ENCODE results near the gene LAMC1.
"Not testable (repeated sequence)": the region's sequence is repeated elsewhere in the genome, so short reads cannot be mapped to it uniquely, and the experiment has no call there.

The LAMC1 gene

GRCh38 chr1:183043872-183044854, 20.9 kb downstream of the LAMC1 start:
- DNase-seq, result no peak

GRCh38 chr1:183044893-183045649, 21.9 kb downstream of the LAMC1 start:
- no peak for DNase-seq

- DNase-seq, result no peak
These were observed 25.2 kb downstream of the LAMC1 start for GRCh38 chr1:183048087-183049085.

GRCh38 chr1:183051546-183051945, 28.3 kb downstream of the LAMC1 start:
- no peak for DNase-seq

GRCh38 chr1:183052861-183053260, 29.6 kb downstream of the LAMC1 start:
- no peak for DNase-seq

GRCh38 chr1:183058851-183059502, 35.8 kb downstream of the LAMC1 start:
- no peak for DNase-seq

- DNase-seq, result no peak
These were observed 38.0 kb downstream of the LAMC1 start for GRCh38 chr1:183061194-183061593.

GRCh38 chr1:183063349-183063748, 40.1 kb downstream of the LAMC1 start:
- DNase-seq, result no peak

- no peak for DNase-seq
These were observed 42.0 kb downstream of the LAMC1 start for GRCh38 chr1:183065168-183065706.

- not testable (repeated sequence) for DNase-seq
These were observed 43.2 kb downstream of the LAMC1 start for GRCh38 chr1:183066432-183066831.

GRCh38 chr1:183069562-183070216, 46.5 kb downstream of the LAMC1 start:
- no peak for DNase-seq

GRCh38 chr1:183070234-183070922, 47.2 kb downstream of the LAMC1 start:
- DNase-seq, result no peak

GRCh38 chr1:183070923-183071618, 47.9 kb downstream of the LAMC1 start:
- DNase-seq, result no peak

- DNase-seq, result peak; percentile 41
These were observed 49.4 kb downstream of the LAMC1 start for GRCh38 chr1:183072595-183072994.

GRCh38 chr1:183073320-183073719, 50.1 kb downstream of the LAMC1 start:
- no peak for DNase-seq

GRCh38 chr1:183074215-183074614, 51.0 kb downstream of the LAMC1 start:
- DNase-seq, result no peak

- no peak for DNase-seq
These were observed 52.6 kb downstream of the LAMC1 start for GRCh38 chr1:183075861-183076260.

GRCh38 chr1:183077097-183077496, 53.9 kb downstream of the LAMC1 start:
- DNase-seq, result no peak

- no peak for DNase-seq
These were observed 56.6 kb downstream of the LAMC1 start for GRCh38 chr1:183079712-183080388.

All from NCI-H82 (cell line).